CD14-positive monocyte (primary cell): ENCODE data around the gene ADI1. TPM values are rescaled to one million over a fixed set of nuclear protein-coding genes. Genes with fewer than 3 reads are reported as not detected.

Experiments used
- DNase-seq, 3 donors: peaks; one replicate each; pipeline ENCODE4 v3.0.0-alpha.2; 2011 to 2022
- H2AFZ ChIP-seq: 2 replicates; pipeline ENCODE4 v1.6.0; 2012; ENCODE audit warnings: mild to moderate bottlenecking, low read depth, low read length, inconsistent platforms; ENCODE audit not compliant: insufficient read depth, poor library complexity, severe bottlenecking
- H3K27ac ChIP-seq, 2 donors: 1 replicate in 1 of 2; 2 replicates in 1 of 2; pipeline ENCODE4 v1.5.1; 2012 to 2013; ENCODE audit warnings: low read length in 2 of 2, control low read depth in 1 of 2, inconsistent platforms in 1 of 2, low read depth in 1 of 2, mild to moderate bottlenecking in 1 of 2
- H3K27me3 ChIP-seq, 2 donors: one replicate each; pipeline versions ENCODE4 v1.6.0 to v1.6.1; 2011 to 2013; ENCODE audit warnings: low read length in 2 of 2; ENCODE audit not compliant: control insufficient read depth in 2 of 2, insufficient read depth in 2 of 2
- H3K36me3 ChIP-seq, 2 donors: replicated peaks in 1 of 2; 1 replicate in 1 of 2; 2 replicates in 1 of 2; pipeline versions ENCODE4 v1.5.1 to v1.6.1; 2012 to 2013; ENCODE audit warnings: low read length in 2 of 2, control low read depth in 1 of 2, inconsistent platforms in 1 of 2, mild to moderate bottlenecking in 1 of 2; ENCODE audit not compliant: insufficient read depth in 2 of 2, control insufficient read depth in 1 of 2
- H3K4me1 ChIP-seq, 2 donors: 1 replicate in 1 of 2; 2 replicates in 1 of 2; pipeline versions ENCODE4 v1.5.1 to v1.6.1; 2012 to 2013; ENCODE audit warnings: low read length in 2 of 2, control low read depth in 1 of 2, inconsistent platforms in 1 of 2, mild to moderate bottlenecking in 1 of 2, moderate library complexity in 1 of 2; ENCODE audit not compliant: insufficient read depth in 2 of 2, control insufficient read depth in 1 of 2
- H3K4me2 ChIP-seq: replicated peaks from 2 replicates; pipeline ENCODE3; 2012; ENCODE audit warnings: low read length, moderate library complexity, mild to moderate bottlenecking; ENCODE audit not compliant: poor library complexity, severe bottlenecking; ENCODE audit errors: extremely low read depth
- H3K4me3 ChIP-seq, 3 experiments: fragments of 200-600 bp in 1 of 3; sonication (generic) in 1 of 3; replicated peaks in 1 of 3; 1 replicate in 2 of 3; 2 replicates in 1 of 3; pipeline ENCODE4 v1.5.1; 2011 to 2013; ENCODE audit warnings: low read length in 3 of 3, mild to moderate bottlenecking in 3 of 3, control low read depth in 2 of 3, low read depth in 2 of 3, inconsistent platforms in 1 of 3, moderate library complexity in 1 of 3
- H3K79me2 ChIP-seq: 2 replicates; pipeline ENCODE4 v1.6.0; 2012; ENCODE audit warnings: mild to moderate bottlenecking, control low read depth, inconsistent platforms, low read length, moderate library complexity; ENCODE audit not compliant: insufficient read depth
- H3K9ac ChIP-seq: 2 replicates; pipeline ENCODE4 v1.6.0; 2017; ENCODE audit warnings: low read length, mild to moderate bottlenecking; ENCODE audit not compliant: insufficient read depth, poor library complexity, severe bottlenecking
- H3K9me3 ChIP-seq, 2 donors: replicated peaks in 1 of 2; 1 replicate in 1 of 2; 2 replicates in 1 of 2; pipeline versions ENCODE4 v1.5.1 to v1.6.1; 2012 to 2013; ENCODE audit warnings: low read length in 2 of 2, control low read depth in 1 of 2; ENCODE audit not compliant: control insufficient read depth in 1 of 2, insufficient read depth in 1 of 2
- H4K20me1 ChIP-seq: 2 replicates; pipeline ENCODE4 v1.6.0; 2012; ENCODE audit warnings: mild to moderate bottlenecking, low read length, control low read depth, moderate library complexity; ENCODE audit not compliant: insufficient read depth
- H3K27ac Mint-ChIP-seq, 7 donors: one replicate each; pipeline ENCODE4 v1.8.0; 2020; ENCODE audit warnings: mild to moderate bottlenecking in 7 of 7, mixed read lengths in 7 of 7, moderate library complexity in 6 of 7, inconsistent platforms in 2 of 7
- H3K27me3 Mint-ChIP-seq, 3 donors: one replicate each; pipeline ENCODE4 v1.8.0; 2021 to 2022; ENCODE audit warnings: low read depth in 3 of 3, mild to moderate bottlenecking in 3 of 3, mixed read lengths in 3 of 3, moderate library complexity in 3 of 3, inconsistent platforms in 1 of 3
- H3K36me3 Mint-ChIP-seq, 2 donors: one replicate each; pipeline ENCODE4 v1.8.0; 2020; ENCODE audit warnings: mixed read lengths in 2 of 2, inconsistent platforms in 1 of 2, mild to moderate bottlenecking in 1 of 2
- H3K4me1 Mint-ChIP-seq: one replicate; pipeline ENCODE4 v1.8.0; 2020; ENCODE audit warnings: mild to moderate bottlenecking, mixed read lengths
- H3K4me3 Mint-ChIP-seq, 2 donors: one replicate each; pipeline ENCODE4 v1.8.0; 2020; ENCODE audit warnings: mild to moderate bottlenecking in 2 of 2, mixed read lengths in 2 of 2, moderate library complexity in 1 of 2
- H3K9me3 Mint-ChIP-seq, 7 donors: one replicate each; pipeline ENCODE4 v1.8.0; 2020 to 2022; ENCODE audit warnings: mixed read lengths in 7 of 7, mild to moderate bottlenecking in 6 of 7, moderate library complexity in 6 of 7, inconsistent platforms in 2 of 7
- CTCF ChIP-seq: fragments of 200-600 bp; IDR thresholded peaks from one replicate; pipeline ENCODE4 v1.8.0; 2022; ENCODE audit warnings: antibody characterized with exemption, mild to moderate bottlenecking
- WGBS: methylation state at CpG from one replicate; pipeline ENCODE4 v1.1.5; 2013; ENCODE audit warnings: missing lambda C conversion rate; ENCODE audit not compliant: insufficient coverage; 5-methylcytosine and 5-hydroxymethylcytosine counted together
- intact Hi-C, 2 donors: fragments of 100-400 bp; cut with micrococcal nuclease; formaldehyde crosslinking; loops; one replicate each; pipeline versions ENCODE4 v1.15.0 to v1.15.1; 2023
- polyA minus RNA-seq: library from RNA; depleted of rRNA, polyadenylated mRNA; stranded (reverse); fragments of >200 nt; gene quantifications from 2 replicates; pipeline ENCODE4 v1.2.3, GENCODE V29; 2012
- polyA plus RNA-seq, 3 donors: library from polyadenylated mRNA; depleted of rRNA in 1 of 3; unstranded in 2 of 3; stranded (reverse) in 1 of 3; fragments of 300-500 nt in 2 of 3; fragments of >200 nt in 1 of 3; fragmentation: Illumina TruSeq in 2 of 3; gene quantifications; 1 replicate in 2 of 3; 2 replicates in 1 of 3; pipeline ENCODE4 v1.2.3, GENCODE V29; 2012 to 2021
- total RNA-seq, 12 experiments: library from RNA in 1 of 12; stranded (reverse) in 1 of 12; fragments of 120-200 nt in 1 of 12; gene quantifications; one replicate each; pipeline ENCODE4 v1.2.4 and lab custom pipeline; 2013 to 2026; ENCODE audit warnings: mixed read lengths in 6 of 12, inconsistent platforms in 1 of 12

ADI1 gene
- 54.2 TPM for total RNA-seq (2013)
- polyA plus RNA-seq (10 to 100 TPM; 30.5 to 89.1 (median 79.3) TPM), polyA minus RNA-seq (12.1 and 20.0 TPM in 2 replicates), total RNA-seq (lab: John Stamatoyannopoulos, UW) (6.5 to 51.0 (median 33.4) reads per million in 11 experiments)

- Histone ChIP-seq H3K4me3 (peak within 1 kb of the TSS; percentile 81 to 94 (median 88)), H3K9ac (peak within 1 kb of the TSS; percentile 91), H3K27me3 (no peaks in the 10 kb centered on the region), H3K9me3 (peaks cover 5 to 10% of the 10 kb centered on the region in 2 donors), H2AFZ (peak within 1 kb of the TSS; percentile 99), H3K36me3 (peaks cover 0 to 2% of the 10 kb centered on the region in 2 donors), H4K20me1 (no peaks in the 10 kb centered on the region), H3K4me2 (peak within 1 kb of the TSS; percentile 94), H3K79me2 (peaks cover 27% of the 10 kb centered on the region), H3K27ac (peak within 1 kb of the TSS; percentile 74 to 87), H3K4me1 (peaks cover 24 to 37% of the 10 kb centered on the region in 2 donors)
- no peak for TF ChIP-seq CTCF
- Mint-ChIP-seq H3K36me3 (peaks cover 12 to 27% of the 10 kb centered on the region in 2 donors), H3K27ac (peak within 1 kb of the TSS; percentile 65 to 91 (median 84)), H3K4me3 (peak within 1 kb of the TSS; percentile 88 to 93), H3K27me3 (peaks cover 0 to 1% (median 0%) of the 10 kb centered on the region in 3 donors), H3K4me1 (peaks cover 37% of the 10 kb centered on the region), H3K9me3 (peaks cover 8 to 17% (median 12%) of the 10 kb centered on the region in 7 donors)
- DNase-seq = peak; percentile 50 to 70 (median 67)
- intact Hi-C loops = loop anchor here (5.0 to 10.0 kb wide), 3 partner anchors 38 to 135 kb away; partner anchors contain the start of genes RNASEH1 (in 2 of the 2) and RPS7 (in 1 of the 2)
- WGBS = under 1% methylated on average over 65 of the region's 76 CpGs
Measured at GRCh38 chr2:3519255-3520205, at the start of gene ADI1. Gene ADI1 (minus strand): TSS chr2:3519531. CDS start chr2:3519487, 44 bp downstream.

- no peaks in the 10 kb centered on the region for H3K4me1 Mint-ChIP-seq
- Histone ChIP-seq H3K4me2 (no peak overlapping the region), H3K9me3 (no peaks in the 10 kb centered on the region), H3K27ac (no peak overlapping the region), H3K4me3 (no peak overlapping the region), H3K27me3 (no peaks in the 10 kb centered on the region), H2AFZ (no peak overlapping the region), H3K4me1 (no peaks in the 10 kb centered on the region), H4K20me1 (no peaks in the 10 kb centered on the region), H3K9ac (no peak overlapping the region), H3K36me3 (no peaks in the 10 kb centered on the region), H3K79me2 (no peaks in the 10 kb centered on the region)
- no peak for DNase-seq
- H3K36me3 Mint-ChIP-seq = peaks cover 0 to 2% of the 10 kb centered on the region in 2 donors
- no peak for TF ChIP-seq CTCF
- peaks cover 0 to 4% (median 0%) of the 10 kb centered on the region in 7 donors for H3K9me3 Mint-ChIP-seq
- intact Hi-C loops = no loop called here
- H3K4me3 Mint-ChIP-seq = no peak overlapping the region
- 83% methylated on average over 9 of the region's 9 CpGs for WGBS
- H3K27ac Mint-ChIP-seq = no peak overlapping the region
- H3K27me3 Mint-ChIP-seq = peaks cover 0 to 2% (median 0%) of the 10 kb centered on the region in 3 donors
Measured at GRCh38 chr2:3566806-3567205, 47.5 kb upstream of the ADI1 start.
